ENCODE results near the gene DDX51.
A peak's percentile ranks its signal among the peaks of the same experiment; 100 is the strongest.

Gene DDX51, protein sequence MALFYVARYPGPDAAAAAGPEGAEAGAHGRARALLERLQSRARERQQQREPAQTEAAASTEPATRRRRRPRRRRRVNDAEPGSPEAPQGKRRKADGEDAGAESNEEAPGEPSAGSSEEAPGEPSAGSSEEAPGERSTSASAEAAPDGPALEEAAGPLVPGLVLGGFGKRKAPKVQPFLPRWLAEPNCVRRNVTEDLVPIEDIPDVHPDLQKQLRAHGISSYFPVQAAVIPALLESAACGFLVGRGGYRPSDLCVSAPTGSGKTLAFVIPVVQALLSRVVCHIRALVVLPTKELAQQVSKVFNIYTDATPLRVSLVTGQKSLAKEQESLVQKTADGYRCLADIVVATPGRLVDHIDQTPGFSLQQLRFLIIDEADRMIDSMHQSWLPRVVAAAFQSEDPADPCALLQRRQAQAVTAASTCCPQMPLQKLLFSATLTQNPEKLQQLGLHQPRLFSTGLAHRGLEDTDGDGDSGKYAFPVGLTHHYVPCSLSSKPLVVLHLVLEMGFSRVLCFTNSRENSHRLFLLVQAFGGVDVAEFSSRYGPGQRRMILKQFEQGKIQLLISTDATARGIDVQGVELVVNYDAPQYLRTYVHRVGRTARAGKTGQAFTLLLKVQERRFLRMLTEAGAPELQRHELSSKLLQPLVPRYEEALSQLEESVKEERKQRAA

DNA sequence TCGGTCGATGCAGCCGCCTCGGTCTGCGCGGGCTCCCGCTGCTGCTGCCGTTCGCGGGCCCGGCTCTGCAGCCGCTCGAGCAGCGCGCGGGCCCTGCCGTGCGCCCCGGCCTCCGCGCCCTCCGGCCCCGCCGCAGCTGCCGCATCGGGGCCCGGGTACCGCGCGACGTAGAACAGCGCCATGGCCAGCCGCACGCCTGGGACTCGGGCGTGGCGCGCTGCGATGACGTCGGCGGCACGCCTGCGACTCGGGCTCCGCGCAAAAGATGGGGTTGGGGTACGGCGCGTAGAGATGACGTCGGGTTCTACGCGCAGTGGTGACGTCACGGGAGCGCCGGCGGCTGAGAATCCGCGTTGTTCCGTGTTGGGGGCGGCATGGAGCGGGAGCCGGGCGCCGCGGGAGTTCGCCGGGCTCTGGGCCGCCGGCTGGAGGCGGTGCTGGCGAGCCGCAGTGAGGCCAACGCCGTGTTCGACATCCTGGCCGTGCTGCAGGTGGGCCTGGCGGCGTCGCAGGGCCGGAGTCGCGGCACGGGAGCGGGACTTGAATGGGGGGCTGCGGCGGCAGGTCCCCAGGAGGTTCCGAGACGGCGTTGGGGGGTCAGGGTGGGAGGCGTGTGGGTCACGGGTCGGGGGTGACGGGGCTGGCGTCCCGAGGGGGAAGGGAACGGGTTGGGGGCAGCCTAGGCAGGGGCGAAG, at the start of gene DDX51, which contains the start of gene NOC4L:
Gene DDX51 (minus strand): TSS at position 205 of the 695 bp plus-strand sequence. CDS start 23 bp downstream, at position 182.
Gene NOC4L (plus strand): TSS at position 343 of the 695 bp plus-strand sequence. CDS start 32 bp downstream, at position 375.
- DNase-seq, result peak; percentile 85

DNA sequence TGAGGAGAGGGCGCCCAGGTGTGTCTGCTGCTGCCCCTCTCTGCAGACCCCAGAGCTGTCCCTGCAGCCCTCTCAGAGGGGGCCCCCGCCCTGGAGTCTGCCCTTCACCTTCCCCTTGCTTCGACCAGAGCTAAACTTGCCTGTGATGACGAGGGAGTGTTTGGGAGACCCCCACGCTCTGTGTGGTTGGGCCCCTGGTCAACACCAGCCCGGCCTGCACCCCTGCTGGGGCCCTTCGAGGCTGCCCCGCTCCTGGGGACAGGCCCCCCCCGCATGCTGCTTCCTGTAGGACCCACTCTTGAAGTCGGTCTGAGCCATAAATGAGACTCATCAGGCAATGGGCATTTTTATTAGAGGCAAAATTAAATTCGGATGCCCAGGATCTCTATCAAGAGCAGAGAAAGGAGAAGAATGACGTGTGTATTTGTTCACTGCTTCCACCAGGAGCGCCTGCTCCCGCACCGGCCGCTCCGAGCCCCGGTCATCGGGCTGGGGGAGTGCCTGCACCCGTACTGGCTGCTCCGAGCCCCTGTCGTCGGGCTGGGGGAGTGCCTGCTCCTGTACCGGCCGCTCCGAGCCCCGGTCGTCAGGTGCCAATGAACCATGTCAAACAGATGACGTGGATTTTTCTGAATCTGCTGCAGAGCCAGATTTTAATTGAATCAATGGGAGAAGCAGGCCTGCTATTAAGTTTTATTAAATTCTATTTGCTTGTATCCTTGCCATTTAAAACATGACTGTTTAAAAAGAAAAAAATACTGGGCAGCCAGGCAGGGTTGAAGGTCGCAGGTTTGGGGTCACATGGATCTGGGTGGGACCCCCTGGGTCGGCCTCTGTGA, 47.8 kb upstream of the DDX51 start:
- DNase-seq, result no peak

DNA sequence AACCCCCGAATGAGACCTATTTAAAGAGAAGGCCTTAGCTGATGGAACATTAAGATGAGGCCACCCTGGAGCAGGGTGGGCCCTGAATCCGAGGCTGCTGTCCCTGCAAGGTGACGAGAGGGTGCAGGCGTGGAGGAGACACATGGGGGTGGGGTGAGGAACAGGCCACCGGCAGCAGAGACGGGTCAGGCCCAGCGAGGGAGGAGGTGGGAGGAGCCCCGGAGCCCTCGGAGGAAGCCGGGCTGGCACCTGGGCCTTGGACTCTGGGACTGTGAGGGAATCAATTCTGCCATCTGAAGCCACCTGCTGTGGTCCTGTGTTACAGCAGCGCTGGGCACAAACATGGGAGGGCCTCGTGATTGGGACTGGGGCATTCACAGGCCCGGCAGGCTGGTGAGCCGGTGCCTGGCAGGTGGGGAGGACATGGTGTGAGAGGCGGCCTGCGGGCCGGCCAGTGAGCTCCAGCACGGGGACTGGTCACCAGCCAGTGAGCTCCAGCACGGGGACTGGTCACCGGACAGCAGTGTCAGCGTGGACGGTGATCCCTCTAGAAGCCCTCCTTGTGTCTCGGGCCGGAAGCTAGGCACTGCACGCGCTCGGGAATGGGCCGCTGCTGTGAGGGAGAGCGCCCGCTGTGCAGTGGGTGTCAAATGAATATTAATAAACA, 46.8 kb upstream of the DDX51 start:
- peak; percentile 7 for DNase-seq

DNA sequence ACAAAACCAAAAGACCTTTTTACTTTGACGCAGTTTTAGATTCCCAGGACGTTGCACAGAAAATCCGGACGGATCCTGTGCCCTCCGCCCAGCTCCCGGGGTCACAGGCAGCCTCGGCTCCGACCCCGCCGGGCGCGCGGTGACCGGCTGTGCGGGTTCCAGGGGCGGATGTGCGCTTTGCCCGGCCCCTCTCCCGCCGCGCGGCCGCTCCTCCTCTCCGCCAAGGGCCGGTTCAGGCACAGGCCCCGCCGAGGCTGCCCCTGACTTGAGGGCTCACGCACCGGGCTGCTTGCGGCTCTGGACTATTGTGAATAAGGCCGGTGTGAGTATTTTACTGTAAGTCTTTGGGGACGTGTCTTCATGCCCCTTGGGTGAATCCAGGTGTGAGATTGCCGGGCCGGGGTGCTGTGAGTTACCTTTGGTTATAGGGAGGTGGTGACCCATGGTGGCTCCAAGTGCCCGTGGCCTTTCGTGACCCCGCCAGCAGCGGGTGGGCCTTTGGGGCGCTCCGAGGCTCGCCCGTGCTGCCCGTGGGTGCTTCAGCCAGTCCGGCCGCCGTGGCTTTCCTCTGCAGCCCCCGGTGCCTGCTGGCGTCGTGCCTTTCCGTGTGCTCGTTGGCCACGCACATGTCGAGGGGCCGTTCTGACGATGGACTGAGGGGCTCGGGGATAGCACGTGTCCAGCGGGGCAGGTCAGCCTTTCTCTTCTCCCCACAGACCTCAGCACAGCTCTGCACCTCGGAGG, 46.1 kb upstream of the DDX51 start:
- no peak for DNase-seq

DNA sequence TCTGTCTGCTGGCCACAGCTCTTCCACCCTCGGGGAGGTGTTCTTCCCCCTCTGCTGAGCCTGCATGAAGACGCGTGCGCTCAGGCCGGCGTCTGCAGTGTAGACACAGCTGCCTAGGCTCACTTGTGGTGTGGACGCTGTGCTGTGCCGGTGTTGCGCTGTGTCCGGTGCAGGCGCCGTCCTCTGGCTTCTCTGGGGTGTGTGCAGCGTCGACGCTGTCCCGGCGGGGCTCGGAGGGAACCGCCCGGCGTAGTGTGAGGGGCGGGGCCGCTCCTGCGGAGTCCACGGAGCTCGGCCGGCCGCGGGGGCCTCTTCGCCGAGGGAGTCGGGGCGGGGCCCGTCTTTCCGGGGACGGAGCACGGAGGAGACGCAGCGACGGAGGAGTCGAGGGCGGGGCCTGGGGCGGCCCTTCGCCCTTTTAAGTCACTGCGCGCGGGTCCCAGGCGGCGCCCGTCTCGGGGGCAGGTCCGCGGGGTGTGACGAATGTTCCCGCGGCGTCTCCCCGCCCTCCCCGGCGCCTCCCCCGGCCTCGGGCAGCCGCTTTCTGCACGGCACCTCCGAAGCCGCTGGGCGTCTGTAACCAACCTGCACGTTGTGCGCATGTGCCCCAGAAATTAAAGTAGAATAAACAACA, 45.4 kb upstream of the DDX51 start:
- peak; percentile 83 for DNase-seq

DNA sequence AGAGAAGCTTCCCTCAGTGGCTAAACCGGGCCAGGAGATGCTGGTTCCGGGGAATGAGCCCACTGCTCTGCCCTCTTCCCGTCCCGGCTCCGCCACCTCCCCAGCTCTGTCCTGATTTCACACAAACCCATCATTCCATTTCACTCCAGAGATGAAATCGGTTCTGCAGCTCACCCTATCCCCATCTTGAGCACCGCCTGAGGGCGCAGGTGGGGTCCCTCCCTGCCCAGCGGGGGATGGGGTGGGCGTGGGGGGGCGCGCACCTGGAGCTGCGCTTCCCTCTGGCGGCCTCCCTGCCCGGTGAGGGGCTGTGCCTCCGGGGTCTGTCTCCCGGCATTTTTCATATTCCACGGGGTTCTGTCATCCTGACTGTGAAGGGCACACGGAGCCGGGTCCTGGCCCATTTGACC, 44.8 kb upstream of the DDX51 start:
- no peak for DNase-seq

DNA sequence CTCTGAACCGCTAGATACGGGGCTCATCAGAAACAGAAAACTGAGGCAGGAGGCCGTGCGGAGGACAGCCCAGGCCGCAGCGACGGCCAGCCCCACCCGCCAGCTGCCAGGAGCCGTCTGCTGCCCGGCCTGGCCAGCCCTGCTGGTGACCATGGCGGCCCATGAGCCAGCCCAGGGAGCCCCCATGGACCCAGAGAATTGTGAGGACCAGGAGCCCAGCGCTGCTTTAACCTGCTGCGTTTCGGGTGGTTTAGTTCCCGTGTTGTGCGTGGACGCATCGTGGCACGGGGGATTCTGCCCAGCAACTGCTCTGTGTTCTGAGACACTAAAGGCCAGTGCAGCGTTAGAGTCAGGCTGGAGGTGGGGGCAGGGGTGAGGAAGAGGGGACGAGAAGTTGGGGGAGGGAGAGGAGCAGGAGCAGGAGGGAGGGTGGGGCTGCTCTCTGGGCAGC, 44.4 kb upstream of the DDX51 start:
- DNase-seq, result no peak

DNA sequence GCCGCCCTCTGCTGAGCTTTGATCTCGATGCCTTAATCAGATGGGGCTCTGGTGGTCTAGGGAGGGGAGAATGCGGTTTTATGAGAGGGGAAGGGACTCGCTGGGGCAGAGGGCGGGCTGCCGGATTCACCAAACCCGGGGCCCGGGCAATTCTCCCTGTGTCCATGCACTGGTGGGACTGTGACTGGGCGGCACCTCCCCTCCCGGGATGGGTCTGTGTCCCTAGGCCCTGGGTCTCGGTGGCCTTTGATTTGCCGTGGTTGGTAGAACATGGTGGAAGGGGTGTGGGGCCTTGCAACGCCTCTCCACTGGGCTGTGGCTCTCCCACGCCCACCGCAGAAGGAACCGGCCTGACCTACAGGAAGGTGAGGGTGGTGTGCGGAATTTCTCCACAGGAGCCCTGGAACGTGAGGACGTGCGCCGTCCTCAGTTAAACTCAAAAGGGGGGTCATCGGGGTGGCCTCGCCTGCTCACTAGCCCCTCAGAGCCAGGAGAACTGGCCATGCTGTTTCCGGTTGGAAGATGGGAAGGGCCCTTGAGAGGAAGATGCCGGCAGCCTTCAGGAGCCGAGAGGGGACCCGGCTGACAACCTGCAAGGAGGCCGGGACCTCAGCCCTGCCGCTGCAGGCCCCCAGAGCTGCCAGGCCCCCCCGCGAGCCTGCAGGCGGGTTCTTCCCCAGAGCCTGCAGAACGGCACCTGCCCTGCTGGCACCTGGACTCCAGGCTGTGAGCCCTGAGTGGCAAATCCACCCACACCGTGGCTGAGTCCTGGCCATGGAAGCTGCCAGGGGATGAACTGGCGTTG, 43.7 kb upstream of the DDX51 start:
- DNase-seq, result no peak

DNA sequence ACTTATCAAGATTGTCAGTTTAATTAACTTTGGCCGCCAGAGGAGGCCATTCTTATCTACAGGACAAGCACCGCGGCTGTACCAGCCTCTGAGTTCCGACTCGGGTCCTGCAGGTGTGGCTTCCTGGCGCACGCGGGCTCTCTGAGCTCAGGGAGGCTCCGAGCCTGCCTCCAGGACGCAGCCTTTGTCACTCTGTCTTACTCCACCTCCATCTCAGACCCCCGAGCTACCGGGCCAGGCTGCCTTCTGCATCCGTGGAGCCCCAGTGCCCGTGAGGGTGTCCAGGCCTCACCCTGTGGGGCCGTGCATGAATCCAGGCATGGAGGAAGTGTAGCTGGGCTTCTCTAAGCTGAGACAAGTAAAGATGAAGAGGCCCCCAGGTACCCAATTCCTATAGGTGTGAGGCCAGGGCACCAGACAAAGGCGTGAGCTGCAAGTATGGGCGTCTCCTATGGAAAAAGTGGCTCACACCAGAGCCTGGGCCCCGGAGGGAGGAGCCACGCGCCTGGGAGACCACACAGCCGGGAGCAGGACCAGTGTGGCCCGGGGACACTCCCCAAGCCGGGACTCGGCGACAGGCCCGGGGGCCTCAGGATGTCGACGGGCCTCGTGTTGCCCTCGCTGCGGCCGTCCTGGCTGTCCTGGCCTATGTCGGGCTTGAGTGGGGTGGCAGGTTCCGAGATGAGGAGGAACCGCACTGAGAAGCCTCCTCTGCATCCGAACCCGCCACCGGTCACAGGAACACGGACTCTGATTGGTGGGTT, 42.9 kb upstream of the DDX51 start:
- no peak for DNase-seq

DNA sequence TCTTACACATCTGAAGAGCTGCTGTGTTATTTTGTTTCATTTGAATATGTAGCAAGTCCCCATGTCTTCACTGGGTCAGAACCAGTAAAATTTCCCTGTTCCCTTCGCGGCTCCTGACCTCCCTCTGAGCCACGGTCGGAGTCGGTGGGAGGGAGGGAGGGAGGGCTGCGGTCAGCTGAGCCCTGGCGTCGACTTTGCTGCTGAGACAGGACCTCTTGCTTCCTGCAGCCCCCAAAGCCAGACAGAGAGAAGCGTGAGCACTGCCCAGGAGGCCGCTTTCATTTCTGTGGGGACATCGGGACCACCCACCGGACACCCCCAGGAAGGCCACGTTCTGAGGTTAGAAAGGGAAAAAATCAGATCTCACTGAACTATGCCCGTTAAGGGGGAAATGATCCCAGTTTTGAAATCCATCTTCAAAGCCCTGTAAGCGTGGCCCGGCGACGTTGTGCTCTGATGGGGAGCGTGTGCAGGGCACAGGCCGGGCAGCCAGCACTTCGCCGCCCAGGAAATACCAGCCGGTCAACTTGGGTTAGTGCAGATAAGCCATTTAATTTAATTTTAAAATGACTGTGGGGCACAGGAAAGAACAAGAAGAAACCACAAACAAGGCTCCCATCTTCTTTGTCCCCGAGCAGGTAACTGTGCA, 42.2 kb upstream of the DDX51 start:
- DNase-seq, result no peak

DNA sequence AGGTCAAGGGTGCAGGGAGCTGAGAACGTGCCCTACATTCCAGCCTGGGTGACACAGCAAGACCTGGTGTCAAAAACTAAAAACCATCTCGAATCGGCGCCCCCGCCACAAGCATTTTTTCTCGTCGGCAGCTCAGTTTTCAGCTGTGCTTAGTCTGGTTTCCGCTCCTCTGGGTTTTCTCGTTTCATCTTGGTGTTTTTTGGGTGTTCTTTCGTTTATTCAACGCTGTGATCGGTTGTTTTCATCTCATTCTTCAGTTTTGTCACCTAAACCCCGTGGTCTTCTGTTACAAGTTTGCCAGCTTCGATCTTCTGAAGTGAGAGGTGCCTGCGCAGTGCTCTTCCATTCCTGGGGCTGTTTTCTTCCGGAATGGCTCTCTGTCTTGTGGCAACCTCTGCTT, 41.6 kb upstream of the DDX51 start:
- DNase-seq, result no peak

DNA sequence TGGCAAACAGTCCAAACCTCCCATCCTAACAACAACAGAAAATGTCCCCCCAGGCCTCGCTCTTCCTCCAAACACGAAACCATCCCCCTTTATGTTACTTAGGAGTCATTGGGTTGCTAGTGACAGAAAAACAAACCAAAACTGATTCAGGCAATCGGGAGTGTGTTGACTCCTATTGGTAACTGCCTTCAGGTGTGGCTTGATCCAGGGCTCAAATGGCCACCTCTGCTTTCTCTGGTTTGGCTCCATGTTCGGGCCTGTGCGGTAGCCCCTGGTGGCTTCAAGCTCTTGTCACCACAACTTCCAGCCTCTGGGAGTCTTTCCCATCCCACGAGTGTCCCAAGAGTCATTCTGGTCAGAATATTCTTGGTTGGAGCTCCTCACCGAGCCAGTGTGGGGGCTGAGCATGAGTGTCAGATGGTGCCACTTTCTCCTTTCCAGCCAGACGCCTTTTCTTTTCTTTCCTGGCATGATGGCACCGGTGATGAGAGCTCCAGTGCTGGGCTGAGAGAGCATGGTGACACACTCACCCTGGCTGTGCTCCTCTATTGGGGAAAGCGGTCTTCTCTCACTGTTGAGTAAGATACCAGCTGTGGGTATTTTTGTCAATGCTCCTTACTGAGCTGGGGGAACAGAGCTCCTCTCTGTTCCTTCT, 38.7 kb upstream of the DDX51 start:
- DNase-seq, result no peak

DNA sequence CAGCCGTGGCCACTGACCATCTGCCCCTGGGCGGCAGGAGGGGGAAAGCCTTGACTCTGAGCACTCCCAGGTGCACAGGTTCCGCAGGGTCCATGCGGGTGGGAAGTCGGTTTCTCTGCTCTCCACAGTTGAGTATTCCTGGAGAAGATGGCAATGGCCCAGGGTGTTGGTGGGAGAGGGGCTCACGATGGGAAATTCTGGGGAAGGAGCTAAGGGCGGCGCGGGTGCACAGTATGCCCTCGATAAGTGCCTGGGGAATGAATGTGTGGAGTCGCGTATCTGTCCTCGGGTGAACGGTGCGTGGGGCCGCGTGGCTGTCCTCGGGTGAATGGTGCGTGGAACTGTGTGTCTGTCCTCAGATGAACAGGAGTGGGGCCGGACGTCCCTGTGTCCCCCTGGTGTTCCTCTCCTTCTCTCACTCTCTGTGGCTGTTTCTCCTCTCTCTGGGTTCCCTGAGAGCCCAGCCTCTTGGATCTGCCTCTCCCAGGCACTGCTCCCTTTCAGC, 38.1 kb upstream of the DDX51 start:
- no peak for DNase-seq

DNA sequence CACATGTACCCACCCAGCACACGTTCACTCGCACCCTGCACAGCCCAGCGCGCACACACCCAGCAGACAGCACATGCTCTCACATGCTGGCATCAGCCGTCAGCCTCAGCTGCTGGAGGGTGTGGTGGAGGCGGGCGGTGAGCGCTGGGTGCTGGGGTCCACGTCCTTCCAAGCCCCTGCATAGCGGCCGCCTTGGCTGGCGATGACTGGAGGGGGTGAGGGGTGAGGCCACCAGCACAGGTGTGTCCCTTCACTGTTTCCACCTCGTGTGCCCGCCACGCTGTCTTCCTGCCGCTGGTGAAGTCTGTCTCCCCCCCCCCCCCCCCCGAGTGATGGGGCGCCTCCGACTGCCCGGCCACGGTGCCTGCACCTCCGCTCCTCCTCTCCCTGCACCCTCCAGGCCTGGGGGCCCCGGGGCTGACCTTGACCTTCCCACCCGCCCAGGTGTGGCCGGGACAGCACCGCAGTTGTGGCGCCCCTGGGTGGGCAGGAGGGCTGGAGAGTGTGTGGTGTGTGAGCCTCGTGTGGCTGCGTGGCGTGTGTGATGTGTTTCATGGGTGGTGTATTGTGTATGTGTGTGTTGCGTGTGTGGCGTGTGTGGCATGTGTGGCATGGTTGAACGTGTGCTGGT, 37.6 kb upstream of the DDX51 start:
- DNase-seq, result no peak

DNA sequence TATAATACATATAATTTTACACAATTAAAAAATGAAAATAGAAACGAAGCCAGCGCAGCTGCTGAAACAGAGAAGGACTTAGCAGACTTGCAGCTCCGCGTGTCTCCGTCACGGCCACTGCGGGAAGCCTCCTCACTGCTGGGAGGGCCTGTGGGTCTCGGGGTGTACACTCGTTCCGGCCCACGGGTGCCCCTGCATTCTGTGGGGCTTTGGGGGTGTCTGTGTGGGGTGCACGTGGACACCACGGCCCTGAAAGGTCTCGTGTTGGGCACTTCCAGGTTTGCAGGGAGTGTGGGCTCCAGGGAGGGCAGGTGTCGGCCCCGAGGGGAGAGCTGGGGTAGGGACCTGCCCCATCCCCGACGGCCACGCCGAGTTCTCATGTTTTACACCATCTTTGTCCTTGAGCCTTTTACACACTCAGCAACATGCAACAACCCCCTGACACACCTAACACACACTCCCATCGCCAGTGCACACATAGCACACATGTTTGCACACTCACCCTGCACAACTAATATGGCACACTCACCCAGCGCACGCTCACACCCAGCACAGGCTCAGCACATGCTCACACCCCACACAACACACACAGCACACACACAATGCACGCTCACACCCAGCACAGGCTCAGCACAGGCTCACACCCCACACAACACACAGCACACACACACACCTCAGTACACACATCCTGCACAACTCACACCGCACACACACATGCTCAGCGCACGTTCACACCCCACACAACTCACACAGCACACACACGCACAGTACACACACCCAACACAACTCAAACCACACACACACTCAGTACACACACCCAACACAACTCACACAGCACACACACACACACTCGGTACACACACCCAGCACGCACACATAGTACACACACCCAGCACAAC, 36.8 kb upstream of the DDX51 start:
- DNase-seq, result no peak

Data from DMS153 (cell line).